RWPE2 (cell line): ENCODE measurements around the gene SUPT3H.
A peak's percentile ranks its signal among the peaks of the same experiment; 100 is the strongest.

Experiments
- ATAC-seq: fragments of 200-7000 bp; cut with Tn5 transposase; 3 replicates; pipeline ENCODE4 v1.9.1; 2021; ENCODE audit warnings: low read depth
- DNase-seq: peaks from one replicate; pipeline ENCODE4 v3.0.0-alpha.2; 2020; ENCODE audit warnings: low spot score
- H3K27ac ChIP-seq: fragments of 450-650 bp; 2 replicates; pipeline ENCODE4 v1.5.1; 2017; ENCODE audit warnings: mild to moderate bottlenecking; ENCODE audit not compliant: poor library complexity, severe bottlenecking
- H3K27me3 ChIP-seq: fragments of 250-450 bp; sonication (Bioruptor Pico); 2 replicates; pipeline ENCODE4 v1.5.1; 2021; ENCODE audit warnings: mild to moderate bottlenecking, moderate library complexity; ENCODE audit not compliant: insufficient read depth, poor library complexity, severe bottlenecking
- H3K36me3 ChIP-seq: fragments of 250-450 bp; sonication (Bioruptor Pico); 2 replicates; pipeline ENCODE4 v1.5.1; 2020; ENCODE audit warnings: low read depth, mild to moderate bottlenecking, moderate library complexity
- H3K4me1 ChIP-seq: fragments of 250-450 bp; sonication (Bioruptor Pico); 2 replicates; pipeline ENCODE4 v1.5.1; 2021; ENCODE audit warnings: mild to moderate bottlenecking, moderate library complexity; ENCODE audit not compliant: insufficient read depth, poor library complexity, severe bottlenecking
- H3K4me3 ChIP-seq: fragments of 250-450 bp; sonication (Bioruptor Pico); 2 replicates; pipeline ENCODE4 v1.5.1; 2021; ENCODE audit warnings: mild to moderate bottlenecking, moderate library complexity; ENCODE audit not compliant: severe bottlenecking
- H3K9me3 ChIP-seq: fragments of 250-450 bp; sonication (Bioruptor Pico); 2 replicates; pipeline ENCODE4 v1.5.1; 2021; ENCODE audit warnings: mild to moderate bottlenecking, moderate library complexity; ENCODE audit not compliant: severe bottlenecking
- TF ChIP-seq, protein P1 (sequence below): fragments of 450-650 bp; IDR thresholded peaks from one replicate; pipeline ENCODE4 v1.5.1; 2017; ENCODE audit warnings: mild to moderate bottlenecking, moderate library complexity; ENCODE audit not compliant: poor library complexity, severe bottlenecking

SUPT3H gene

DNA sequence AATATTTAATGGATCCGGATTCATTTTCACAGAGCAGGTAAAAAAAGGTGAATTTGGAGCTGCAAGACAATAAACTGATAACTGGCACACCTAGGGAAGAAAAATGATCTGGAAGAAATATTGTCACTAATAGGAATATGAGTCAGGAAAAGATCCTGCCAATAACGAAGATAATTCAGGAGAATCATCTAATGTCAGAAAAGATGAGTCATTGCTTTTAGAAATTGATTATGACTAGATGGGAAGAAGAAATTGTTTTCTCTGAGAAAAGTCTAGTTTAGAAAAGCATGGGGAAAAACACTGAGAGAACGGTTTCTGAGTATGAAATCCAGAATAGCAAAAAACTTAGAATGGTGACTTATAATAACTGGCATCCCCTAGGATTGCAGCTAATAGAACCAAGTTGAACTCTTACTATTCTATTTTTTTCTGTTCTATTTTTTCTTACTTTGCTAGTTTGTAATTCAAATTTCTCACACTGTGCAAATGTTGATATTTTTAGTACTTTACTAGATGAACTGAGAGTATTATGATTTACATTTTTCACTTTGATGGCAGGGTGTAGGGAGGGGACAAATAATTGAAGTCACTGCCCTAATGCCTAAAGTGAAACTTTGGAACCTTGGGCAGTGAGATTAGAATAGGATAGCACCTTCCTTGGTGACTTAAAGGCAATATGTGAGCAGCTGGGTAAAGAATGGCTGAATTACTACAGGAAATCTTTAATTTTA lies 38.2 kb upstream of the SUPT3H start:
- TF ChIP-seq, protein P1, sequence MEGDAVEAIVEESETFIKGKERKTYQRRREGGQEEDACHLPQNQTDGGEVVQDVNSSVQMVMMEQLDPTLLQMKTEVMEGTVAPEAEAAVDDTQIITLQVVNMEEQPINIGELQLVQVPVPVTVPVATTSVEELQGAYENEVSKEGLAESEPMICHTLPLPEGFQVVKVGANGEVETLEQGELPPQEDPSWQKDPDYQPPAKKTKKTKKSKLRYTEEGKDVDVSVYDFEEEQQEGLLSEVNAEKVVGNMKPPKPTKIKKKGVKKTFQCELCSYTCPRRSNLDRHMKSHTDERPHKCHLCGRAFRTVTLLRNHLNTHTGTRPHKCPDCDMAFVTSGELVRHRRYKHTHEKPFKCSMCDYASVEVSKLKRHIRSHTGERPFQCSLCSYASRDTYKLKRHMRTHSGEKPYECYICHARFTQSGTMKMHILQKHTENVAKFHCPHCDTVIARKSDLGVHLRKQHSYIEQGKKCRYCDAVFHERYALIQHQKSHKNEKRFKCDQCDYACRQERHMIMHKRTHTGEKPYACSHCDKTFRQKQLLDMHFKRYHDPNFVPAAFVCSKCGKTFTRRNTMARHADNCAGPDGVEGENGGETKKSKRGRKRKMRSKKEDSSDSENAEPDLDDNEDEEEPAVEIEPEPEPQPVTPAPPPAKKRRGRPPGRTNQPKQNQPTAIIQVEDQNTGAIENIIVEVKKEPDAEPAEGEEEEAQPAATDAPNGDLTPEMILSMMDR = no peak
- peaks cover 5% of the 10 kb centered on the region for H3K4me1 ChIP-seq
- H3K27me3 ChIP-seq = no peaks in the 10 kb centered on the region
- no peak overlapping the region for H3K4me3 ChIP-seq
- no peak overlapping the region for H3K27ac ChIP-seq
- no peak for ATAC-seq
- H3K36me3 ChIP-seq = no peaks in the 10 kb centered on the region
- no peaks in the 10 kb centered on the region for H3K9me3 ChIP-seq
- DNase-seq = no peak

DNA sequence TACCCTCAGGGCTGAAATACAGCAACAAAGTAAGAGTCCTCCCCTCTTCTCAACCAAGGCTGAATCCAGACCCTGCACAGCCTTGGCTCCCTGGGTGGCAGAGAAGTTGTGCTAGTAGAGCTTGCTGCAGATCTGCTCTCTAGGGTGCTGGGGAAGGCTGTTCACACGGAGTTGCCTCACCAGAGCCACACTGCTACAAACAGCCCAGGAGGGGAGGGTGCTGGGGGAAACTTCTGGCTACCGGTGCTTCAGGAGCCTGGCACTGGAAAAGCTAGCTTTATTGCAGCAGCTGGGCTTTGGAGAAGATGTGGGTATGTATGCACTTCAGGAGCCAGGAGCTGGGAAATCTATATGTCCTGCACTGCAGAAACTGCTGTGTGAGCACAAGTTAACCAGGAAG lies 37.6 kb upstream of the SUPT3H start:
- Histone ChIP-seq H3K9me3 (no peaks in the 10 kb centered on the region), H3K27me3 (no peaks in the 10 kb centered on the region), H3K36me3 (no peaks in the 10 kb centered on the region), H3K4me3 (no peak overlapping the region), H3K27ac (no peak overlapping the region), H3K4me1 (peaks cover 3% of the 10 kb centered on the region)
- no peak for DNase-seq
- no peak for ATAC-seq
- TF ChIP-seq, protein P1 = no peak

DNA sequence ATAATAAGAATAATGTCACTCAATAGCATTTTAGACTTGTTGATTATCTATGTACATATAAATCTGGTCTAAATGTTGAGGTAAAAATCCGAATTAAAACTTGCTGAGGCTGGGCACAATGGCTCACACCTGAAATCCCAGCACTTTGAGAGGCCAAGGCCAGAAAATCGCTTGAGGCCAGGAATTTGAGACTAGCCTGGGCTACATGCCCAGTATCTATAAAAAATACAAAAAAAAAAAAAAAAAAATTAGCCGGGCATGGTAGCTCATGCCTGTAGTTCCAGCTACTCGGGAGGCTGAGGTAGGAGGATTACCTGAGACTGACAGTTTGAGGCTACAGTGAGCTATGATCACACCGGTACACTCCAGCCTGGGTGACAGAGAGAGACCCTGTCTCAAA lies 34.2 kb upstream of the SUPT3H start:
- ATAC-seq (0 out of 3 replicates have a peak, but pooled peaks have one; percentile 19), DNase-seq (no peak)
- TF ChIP-seq, protein P1 = no peak
- no peaks in the 10 kb centered on the region for H3K4me1 ChIP-seq
- H3K36me3 ChIP-seq = no peaks in the 10 kb centered on the region
- no peaks in the 10 kb centered on the region for H3K9me3 ChIP-seq
- no peak overlapping the region for H3K4me3 ChIP-seq
- no peaks in the 10 kb centered on the region for H3K27me3 ChIP-seq
- no peak overlapping the region for H3K27ac ChIP-seq

DNA sequence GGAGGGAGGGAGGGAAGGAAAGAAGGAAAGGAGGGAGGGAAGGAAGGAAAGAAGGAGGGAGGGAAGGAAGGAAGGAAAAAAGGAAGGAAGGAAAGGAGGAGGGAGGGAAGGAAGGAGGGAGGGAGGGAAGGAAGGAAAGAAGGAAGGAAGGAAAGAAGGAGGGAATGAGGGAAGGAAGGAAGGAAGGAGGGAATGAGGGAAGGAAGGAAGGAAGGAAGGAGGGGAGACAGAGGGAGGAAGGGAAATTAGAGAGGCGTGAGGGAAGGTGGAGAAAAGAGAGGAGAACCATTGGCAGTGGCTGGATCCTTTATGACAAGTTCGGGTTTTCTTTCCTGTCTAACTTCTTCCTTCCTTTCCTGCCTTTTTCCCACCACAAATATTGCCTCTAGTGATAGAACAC lies 22.3 kb upstream of the SUPT3H start:
- no peak for DNase-seq
- no peak for ATAC-seq
- Histone ChIP-seq H3K9me3 (no peaks in the 10 kb centered on the region), H3K27ac (no peak overlapping the region), H3K27me3 (no peaks in the 10 kb centered on the region), H3K4me1 (peaks cover 12% of the 10 kb centered on the region), H3K4me3 (no peak overlapping the region), H3K36me3 (no peaks in the 10 kb centered on the region)
- TF ChIP-seq, protein P1 = no peak

DNA sequence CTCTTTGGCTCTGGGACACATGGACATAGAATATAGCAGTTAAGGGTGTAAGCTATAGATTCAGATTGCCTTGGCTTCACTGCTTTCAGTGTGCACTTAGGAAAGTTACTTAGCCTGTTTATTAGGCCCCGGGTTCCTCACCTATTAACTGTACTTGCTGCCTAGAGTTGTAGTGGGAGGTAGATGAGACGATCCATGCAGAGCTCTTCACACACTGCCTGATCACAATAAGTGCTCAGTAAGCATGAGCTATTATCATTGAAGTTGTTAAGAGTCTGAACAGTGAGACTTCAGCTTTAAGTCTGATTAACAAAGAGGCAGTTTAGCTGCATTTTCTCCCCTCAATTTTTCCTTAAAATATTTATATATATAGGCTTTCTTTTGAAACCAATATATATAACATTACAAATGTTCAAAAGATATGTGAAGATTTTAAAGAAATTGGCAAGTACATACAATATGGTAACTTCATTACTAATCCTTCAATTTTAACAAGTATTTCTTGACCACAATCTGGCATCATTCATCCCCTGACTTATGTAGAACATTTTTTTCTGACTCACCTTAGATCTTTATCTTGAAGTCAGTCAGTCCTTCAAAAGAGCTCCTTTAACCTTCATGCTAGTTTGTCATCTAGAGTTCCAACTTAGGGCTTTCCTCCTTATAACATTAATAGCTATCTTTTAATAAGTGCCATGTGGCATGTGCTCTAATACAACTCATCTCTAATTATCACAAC lies 20.5 kb upstream of the SUPT3H start:
- no peak overlapping the region for H3K27ac ChIP-seq
- no peaks in the 10 kb centered on the region for H3K9me3 ChIP-seq
- H3K36me3 ChIP-seq = no peaks in the 10 kb centered on the region
- H3K27me3 ChIP-seq = no peaks in the 10 kb centered on the region
- peaks cover 12% of the 10 kb centered on the region for H3K4me1 ChIP-seq
- H3K4me3 ChIP-seq = no peak overlapping the region
- DNase-seq (no peak), ATAC-seq (peak; percentile 94)
- TF ChIP-seq, protein P1 = no peak
